ENCODE results near the gene PPARD. TPM values are rescaled to one million over a fixed set of nuclear protein-coding genes. Genes with fewer than 3 reads are reported as not detected.

The PPARD gene
- total RNA-seq, 2 experiments from 2014 or later, result 16.5 to 19.2 TPM

DNA sequence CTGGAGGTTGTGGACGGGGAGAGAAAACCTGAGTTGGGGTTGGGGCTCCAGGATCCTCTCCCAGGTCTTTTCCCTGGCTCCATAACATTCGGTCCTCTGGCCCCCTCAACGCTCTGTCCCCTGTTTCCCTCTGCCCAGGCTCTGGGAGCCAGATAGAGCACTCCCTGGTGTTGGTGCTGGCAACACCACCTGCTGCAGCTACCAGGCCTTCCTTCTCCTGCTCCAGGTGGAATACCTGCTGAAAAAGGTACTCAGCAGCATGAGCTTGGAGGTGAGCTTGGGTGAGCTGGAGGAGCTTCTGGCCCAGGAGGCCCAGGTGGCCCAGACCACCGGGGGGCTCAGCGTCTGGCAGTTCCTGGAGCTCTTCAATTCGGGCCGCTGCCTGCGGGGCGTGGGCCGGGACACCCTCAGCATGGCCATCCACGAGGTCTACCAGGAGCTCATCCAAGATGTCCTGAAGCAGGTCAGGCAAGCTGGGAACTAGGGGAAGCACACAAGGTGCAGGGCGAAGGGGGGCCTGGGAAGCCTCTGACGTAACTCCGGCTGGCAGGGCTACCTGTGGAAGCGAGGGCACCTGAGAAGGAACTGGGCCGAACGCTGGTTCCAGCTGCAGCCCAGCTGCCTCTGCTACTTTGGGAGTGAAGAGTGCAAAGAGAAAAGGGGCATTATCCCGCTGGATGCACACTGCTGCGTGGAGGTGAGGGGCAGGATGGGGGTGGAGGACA, 30.1 kb upstream of the PPARD start:
- no peaks in the 10 kb centered on the region for H3K9me3 Mint-ChIP-seq (ENCODE audit: low read depth)
- CTCF ChIA-PET, result interaction anchor here (0.8 to 2.9 kb wide), 6 partner anchors 10 to 788 kb away, joined by 3 to 18 read pairs (median 4); no protein-coding TSS in a partner anchor
- DNase-seq (no peak), ATAC-seq (no peak)
- peak overlapping the region; percentile 96 for H3K27ac Mint-ChIP-seq
- intact Hi-C loops (cut with DNase I, micrococcal nuclease), result no loop called here
- peaks cover 66% of the 10 kb centered on the region for H3K36me3 Mint-ChIP-seq (ENCODE audit: low read depth)
- POLR2A ChIA-PET, result interaction anchor here (1.2 to 1.8 kb wide), 2 partner anchors 9 to 11 kb away, joined by 4 to 5 read pairs; no protein-coding TSS in a partner anchor
- peaks cover 85% of the 10 kb centered on the region for H3K4me1 Mint-ChIP-seq
- peak overlapping the region; percentile 60 for H3K4me3 Mint-ChIP-seq
- H3K27me3 Mint-ChIP-seq, result no peaks in the 10 kb centered on the region

DNA sequence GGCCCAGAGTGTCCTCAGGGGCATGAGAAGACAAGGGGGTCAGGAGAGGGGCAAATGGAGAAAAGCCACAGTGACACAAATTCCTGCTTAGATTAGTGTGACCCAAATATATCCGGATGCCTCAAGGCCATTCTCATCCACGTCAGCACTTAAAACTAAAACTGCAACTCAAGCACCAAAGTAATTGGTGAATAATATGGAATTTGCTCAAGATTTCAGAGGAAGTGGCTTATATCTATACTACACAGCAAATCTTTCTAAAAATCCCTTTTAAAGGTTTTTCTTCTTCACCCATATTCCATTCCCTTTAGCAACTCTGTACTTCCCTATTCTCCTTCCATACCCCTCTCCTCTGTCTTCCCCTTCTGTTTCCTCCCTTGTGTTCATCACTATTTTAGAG, 29.6 kb upstream of the PPARD start:
- H3K27me3 Mint-ChIP-seq, result no peaks in the 10 kb centered on the region
- H3K27ac Mint-ChIP-seq, result peak overlapping the region; percentile 96
- peaks cover 72% of the 10 kb centered on the region for H3K36me3 Mint-ChIP-seq (ENCODE audit: low read depth)
- intact Hi-C loops (cut with DNase I, micrococcal nuclease), result no loop called here
- CTCF ChIA-PET, result interaction anchor here (1.0 to 2.9 kb wide), 5 partner anchors 11 to 18 kb away, joined by 3 to 18 read pairs (median 6); no protein-coding TSS in a partner anchor
- peaks cover 79% of the 10 kb centered on the region for H3K4me1 Mint-ChIP-seq
- ATAC-seq (no peak), DNase-seq (no peak)
- POLR2A ChIA-PET, result interaction anchor here (0.5 to 1.8 kb wide), 3 partner anchors 10 to 1090 kb away, joined by 4 to 5 read pairs (median 4); no protein-coding TSS in a partner anchor
- no peaks in the 10 kb centered on the region for H3K9me3 Mint-ChIP-seq (ENCODE audit: low read depth)
- H3K4me3 Mint-ChIP-seq, result peak overlapping the region; percentile 5

DNA sequence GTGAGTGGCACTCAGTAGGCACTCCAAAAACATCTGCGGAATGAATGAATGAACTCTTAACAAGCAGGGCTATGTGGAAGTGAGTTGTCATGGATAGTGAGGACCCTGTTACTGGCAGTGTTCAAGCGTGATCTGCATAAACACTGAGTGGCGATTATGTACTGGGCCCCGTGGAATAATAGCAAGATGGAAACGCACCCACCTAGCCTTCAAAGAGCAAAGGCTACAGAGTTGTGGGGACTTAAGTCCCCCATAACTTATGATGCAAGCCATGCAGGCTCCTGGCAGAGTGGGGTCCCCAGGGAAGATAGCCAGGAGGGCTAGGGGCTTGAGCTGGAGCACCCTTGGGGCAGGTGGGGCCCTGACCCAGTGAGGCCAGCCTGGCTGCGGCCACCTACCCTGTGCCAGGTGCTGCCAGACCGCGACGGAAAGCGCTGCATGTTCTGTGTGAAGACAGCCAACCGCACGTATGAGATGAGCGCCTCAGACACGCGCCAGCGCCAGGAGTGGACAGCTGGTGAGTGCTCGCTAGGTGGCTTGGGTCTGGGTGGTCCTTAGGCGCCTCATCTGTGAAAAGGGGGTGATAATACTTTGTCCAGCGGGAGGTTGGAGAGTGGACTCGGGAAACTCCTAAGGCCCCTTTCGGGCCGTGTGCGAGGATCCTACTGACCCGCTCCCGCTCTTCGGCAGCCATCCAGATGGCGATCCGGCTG, 24.7 kb upstream of the PPARD start:
- DNase-seq (no peak), ATAC-seq (no peak)
- Mint-ChIP-seq H3K27me3 (no peaks in the 10 kb centered on the region), H3K36me3 (ENCODE audit: low read depth) (peaks cover 76% of the 10 kb centered on the region), H3K4me3 (no peak overlapping the region), H3K9me3 (ENCODE audit: low read depth) (no peaks in the 10 kb centered on the region), H3K4me1 (peaks cover 36% of the 10 kb centered on the region), H3K27ac (no peak overlapping the region)
- ChIA-PET CTCF (interaction anchor here (1.1 to 18.7 kb wide), 5 partner anchors 9 to 131 kb away, joined by 3 to 277 read pairs (median 7); partner anchors contain the start of gene DEF6), POLR2A (no interaction called here)
- intact Hi-C loops (cut with DNase I, micrococcal nuclease), result no loop called here

DNA sequence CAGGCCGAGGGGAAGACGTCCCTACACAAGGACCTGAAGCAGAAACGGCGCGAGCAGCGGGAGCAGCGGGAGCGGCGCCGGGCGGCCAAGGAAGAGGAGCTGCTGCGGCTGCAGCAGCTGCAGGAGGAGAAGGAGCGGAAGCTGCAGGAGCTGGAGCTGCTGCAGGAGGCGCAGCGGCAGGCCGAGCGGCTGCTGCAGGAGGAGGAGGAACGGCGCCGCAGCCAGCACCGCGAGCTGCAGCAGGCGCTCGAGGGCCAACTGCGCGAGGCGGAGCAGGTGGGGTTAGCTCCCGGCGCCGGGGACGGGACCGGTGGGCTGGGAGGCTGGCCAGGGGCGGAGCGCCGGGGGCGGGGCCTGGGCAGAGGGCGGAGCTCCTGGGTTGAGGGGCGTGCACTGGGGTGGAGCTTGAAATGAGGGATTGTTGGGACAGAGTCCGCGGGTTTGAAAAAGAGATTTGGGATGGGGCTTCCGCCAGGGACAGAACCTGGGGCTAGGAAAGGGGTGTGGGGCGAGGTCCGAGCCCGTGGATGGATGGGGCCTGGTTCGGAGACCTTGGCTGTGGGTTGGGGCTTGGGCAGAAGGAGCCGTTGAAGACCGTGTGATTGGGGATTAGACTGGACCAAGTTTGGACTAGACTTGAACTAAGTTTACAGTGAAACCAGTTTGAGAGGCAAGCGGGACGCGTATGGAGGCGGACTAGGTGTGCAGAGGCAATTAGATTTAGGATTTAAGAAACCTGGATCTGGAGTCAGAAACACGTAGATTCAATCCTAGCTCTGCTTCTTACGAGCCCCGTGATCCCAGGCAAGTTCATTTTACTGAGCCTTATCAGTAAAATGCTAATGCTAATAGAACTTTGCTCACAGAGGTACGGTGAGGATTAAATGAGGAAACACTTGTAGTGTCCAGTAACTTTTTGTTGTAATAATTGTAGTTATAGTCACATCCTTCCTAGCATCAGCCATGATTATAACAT, 23.9 kb upstream of the PPARD start:
- ChIA-PET POLR2A (no interaction called here), CTCF (interaction anchor here (1.0 to 18.7 kb wide), 3 partner anchors 9 to 23 kb away, joined by 3 to 277 read pairs (median 5); partner anchors contain the start of gene DEF6)
- DNase-seq (no peak), ATAC-seq (no peak)
- intact Hi-C loops (cut with DNase I, micrococcal nuclease), result no loop called here
- no peaks in the 10 kb centered on the region for H3K27me3 Mint-ChIP-seq
- H3K4me1 Mint-ChIP-seq, result peaks cover 29% of the 10 kb centered on the region
- no peak overlapping the region for H3K4me3 Mint-ChIP-seq
- no peak overlapping the region for H3K27ac Mint-ChIP-seq
- H3K36me3 Mint-ChIP-seq (ENCODE audit: low read depth), result peaks cover 71% of the 10 kb centered on the region
- no peaks in the 10 kb centered on the region for H3K9me3 Mint-ChIP-seq (ENCODE audit: low read depth)

DNA sequence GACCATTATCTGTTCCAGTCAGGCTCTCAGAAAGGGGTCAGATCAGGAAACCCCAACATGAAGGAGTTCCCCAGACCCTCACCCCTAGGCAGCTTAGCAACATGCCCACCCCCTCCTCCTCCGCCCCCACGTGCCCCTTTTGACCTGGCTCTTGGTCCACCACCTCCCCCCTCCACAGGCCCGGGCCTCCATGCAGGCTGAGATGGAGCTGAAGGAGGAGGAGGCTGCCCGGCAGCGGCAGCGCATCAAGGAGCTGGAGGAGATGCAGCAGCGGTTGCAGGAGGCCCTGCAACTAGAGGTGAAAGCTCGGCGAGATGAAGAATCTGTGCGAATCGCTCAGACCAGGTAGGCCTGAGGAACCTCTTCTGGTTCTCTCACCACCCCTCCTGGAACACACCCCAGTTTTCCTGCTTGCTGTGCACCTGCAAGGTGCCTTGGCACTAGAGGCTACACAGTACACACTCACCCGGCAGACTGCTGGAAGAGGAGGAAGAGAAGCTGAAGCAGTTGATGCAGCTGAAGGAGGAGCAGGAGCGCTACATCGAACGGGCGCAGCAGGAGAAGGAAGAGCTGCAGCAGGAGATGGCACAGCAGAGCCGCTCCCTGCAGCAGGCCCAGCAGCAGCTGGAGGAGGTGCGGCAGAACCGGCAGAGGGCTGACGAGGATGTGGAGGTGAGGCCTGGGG, 22.9 kb upstream of the PPARD start:
- Mint-ChIP-seq H3K4me3 (no peak overlapping the region), H3K27ac (no peak overlapping the region), H3K4me1 (peaks cover 20% of the 10 kb centered on the region), H3K36me3 (ENCODE audit: low read depth) (peaks cover 67% of the 10 kb centered on the region), H3K27me3 (no peaks in the 10 kb centered on the region), H3K9me3 (ENCODE audit: low read depth) (no peaks in the 10 kb centered on the region)
- no peak for ATAC-seq
- DNase-seq, result no peak
- POLR2A ChIA-PET, result no interaction called here
- intact Hi-C loops (cut with DNase I, micrococcal nuclease), result no loop called here
- CTCF ChIA-PET, result interaction anchor here (0.5 to 18.7 kb wide), 5 partner anchors 8 to 148 kb away, joined by 3 to 277 read pairs (median 3); partner anchors contain the start of gene DEF6

DNA sequence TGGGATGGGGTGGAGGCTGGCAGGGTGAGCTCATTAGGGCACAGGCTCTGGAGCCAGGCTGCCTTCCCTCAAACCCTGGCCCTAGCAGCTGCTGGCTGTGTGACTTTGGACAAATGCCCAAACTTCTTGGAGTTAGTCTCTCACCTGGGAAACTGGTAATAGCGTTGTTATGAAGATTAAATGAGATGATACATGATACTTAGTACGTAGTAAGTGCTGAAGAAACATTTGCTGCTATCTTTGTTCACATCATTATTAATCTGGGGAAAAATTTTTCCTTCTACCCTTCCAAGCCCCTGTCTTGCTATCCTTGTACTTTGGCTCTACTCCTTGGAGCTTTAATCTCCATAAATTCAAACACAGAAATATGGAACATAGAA, 22.3 kb upstream of the PPARD start:
- DNase-seq, result no peak
- ChIA-PET POLR2A (no interaction called here), CTCF (interaction anchor here (0.5 to 18.7 kb wide), 6 partner anchors 8 to 282 kb away, joined by 3 to 277 read pairs (median 3); partner anchors contain the start of gene DEF6)
- Mint-ChIP-seq H3K4me1 (peaks cover 15% of the 10 kb centered on the region), H3K36me3 (ENCODE audit: low read depth) (peaks cover 61% of the 10 kb centered on the region), H3K27ac (peak overlapping the region; percentile 57), H3K4me3 (no peak overlapping the region), H3K27me3 (no peaks in the 10 kb centered on the region), H3K9me3 (ENCODE audit: low read depth) (no peaks in the 10 kb centered on the region)
- intact Hi-C loops (cut with DNase I, micrococcal nuclease), result no loop called here
- no peak for ATAC-seq

DNA sequence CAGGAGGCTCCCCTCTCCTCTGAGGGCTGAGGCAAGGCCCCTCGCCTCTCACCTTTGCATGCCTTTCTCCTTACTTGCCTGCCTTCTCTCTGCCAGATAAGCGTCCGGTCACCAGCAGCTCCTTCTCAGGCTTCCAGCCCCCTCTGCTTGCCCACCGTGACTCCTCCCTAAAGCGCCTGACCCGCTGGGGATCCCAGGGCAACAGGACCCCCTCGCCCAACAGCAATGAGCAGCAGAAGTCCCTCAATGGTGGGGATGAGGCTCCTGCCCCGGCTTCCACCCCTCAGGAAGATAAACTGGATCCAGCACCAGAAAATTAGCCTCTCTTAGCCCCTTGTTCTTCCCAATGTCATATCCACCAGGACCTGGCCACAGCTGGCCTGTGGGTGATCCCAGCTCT, 21.3 kb upstream of the PPARD start:
- CTCF ChIA-PET, result interaction anchor here (0.6 to 18.7 kb wide), 4 partner anchors 26 to 267 kb away, joined by 3 to 277 read pairs (median 3); partner anchors contain the start of gene DEF6
- H3K36me3 Mint-ChIP-seq (ENCODE audit: low read depth), result peaks cover 55% of the 10 kb centered on the region

DNA sequence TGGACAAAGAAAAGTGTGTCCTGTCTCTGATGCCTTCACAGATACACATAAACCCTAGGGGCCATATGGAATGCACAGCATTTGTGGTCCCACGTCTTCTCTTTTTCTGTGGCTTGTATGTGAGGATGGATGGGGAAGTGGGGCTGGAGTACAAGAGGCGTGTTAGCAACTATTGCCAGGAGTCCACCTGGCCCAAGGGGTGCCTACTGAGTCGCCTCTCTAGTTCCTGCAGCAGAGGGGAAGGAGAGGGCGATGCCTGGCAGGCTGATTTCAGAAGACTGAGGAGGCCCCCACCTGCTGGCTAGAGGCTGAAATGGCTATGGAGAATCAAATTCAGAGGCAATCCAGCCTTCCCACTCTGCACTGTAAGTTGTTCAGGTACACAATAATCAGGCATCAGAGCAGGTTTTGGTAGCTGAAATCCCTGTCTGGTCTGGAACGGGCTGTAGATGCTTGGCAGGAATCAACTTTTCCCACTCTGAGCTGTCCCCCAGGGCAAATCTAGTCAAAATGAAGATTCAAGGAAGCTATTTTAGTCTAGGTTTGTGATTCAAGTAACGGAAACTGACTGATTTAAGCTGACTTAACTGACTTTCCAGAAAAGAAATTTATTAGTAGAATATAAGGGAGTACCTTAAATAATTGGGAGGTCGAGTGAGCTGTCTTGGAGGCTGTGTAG, 14.9 kb upstream of the PPARD start:
- ATAC-seq, result peak; percentile 96
- ChIA-PET CTCF (interaction anchor here (0.5 to 18.7 kb wide), 22 partner anchors 8 to 252 kb away, joined by 3 to 277 read pairs (median 4); partner anchors contain the start of gene DEF6), POLR2A (interaction anchor here (0.8 kb wide), 2 partner anchors 22 to 29 kb away, joined by 3 read pairs; no protein-coding TSS in a partner anchor)
- DNase-seq, result peak; percentile 89
- Mint-ChIP-seq H3K4me1 (peaks cover 19% of the 10 kb centered on the region), H3K4me3 (no peak overlapping the region), H3K27ac (peak overlapping the region; percentile 73), H3K27me3 (no peaks in the 10 kb centered on the region), H3K9me3 (ENCODE audit: low read depth) (no peaks in the 10 kb centered on the region), H3K36me3 (ENCODE audit: low read depth) (peaks cover 8% of the 10 kb centered on the region)
- intact Hi-C loops (cut with DNase I, micrococcal nuclease), result loop anchor here (1.0 kb wide), 1 partner anchor 30 kb away; the partner anchor contains the start of gene DEF6 (in 2 of the 2)

More for the DNA sequence above, 21.3 kb upstream of the PPARD start:
- no peak overlapping the region for H3K4me3 Mint-ChIP-seq
- DNase-seq (no peak), ATAC-seq (no peak)
- intact Hi-C loops (cut with DNase I, micrococcal nuclease), result no loop called here
- H3K27me3 Mint-ChIP-seq, result no peaks in the 10 kb centered on the region
- peaks cover 9% of the 10 kb centered on the region for H3K4me1 Mint-ChIP-seq
- POLR2A ChIA-PET, result no interaction called here
- peak overlapping the region; percentile 25 for H3K27ac Mint-ChIP-seq
- no peaks in the 10 kb centered on the region for H3K9me3 Mint-ChIP-seq (ENCODE audit: low read depth)

DNA sequence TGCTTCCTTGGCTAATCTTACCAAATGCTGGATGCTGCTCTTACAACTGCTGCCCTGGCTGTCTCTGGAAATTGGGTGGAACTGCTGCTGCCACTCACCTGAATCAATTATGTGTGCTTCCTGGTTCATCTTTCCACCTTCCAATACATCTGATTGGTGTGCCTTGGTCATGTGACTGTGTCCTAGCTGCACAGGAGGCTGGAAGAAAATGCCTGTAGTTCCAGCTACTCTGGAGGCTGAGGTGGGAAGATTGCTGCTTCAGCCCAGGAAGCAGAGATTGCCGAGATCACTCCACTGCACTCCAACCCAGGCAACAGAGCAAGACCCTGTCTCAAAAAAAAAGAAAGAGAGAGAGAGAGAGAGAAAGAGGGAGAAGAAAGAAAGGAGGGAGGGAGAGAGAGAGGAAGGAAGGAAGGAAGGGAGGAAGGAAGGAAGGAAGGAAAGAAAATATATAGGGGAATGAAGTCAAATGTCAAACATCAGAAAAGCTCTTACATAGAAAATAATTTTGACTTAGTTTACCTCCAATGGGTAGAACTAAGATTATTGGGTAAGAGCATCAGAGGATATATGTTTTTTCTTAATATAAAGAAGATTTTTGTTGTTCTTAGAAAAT, 14.1 kb upstream of the PPARD start:
- Mint-ChIP-seq H3K9me3 (ENCODE audit: low read depth) (no peaks in the 10 kb centered on the region), H3K27ac (peak overlapping the region; percentile 67), H3K4me1 (peaks cover 23% of the 10 kb centered on the region), H3K27me3 (no peaks in the 10 kb centered on the region), H3K4me3 (no peak overlapping the region), H3K36me3 (ENCODE audit: low read depth) (peaks cover 7% of the 10 kb centered on the region)
- DNase-seq (no peak), ATAC-seq (no peak)
- intact Hi-C loops (cut with DNase I, micrococcal nuclease), result no loop called here
- ChIA-PET CTCF (interaction anchor here (0.6 to 18.7 kb wide), 20 partner anchors 9 to 121 kb away, joined by 3 to 277 read pairs (median 4); partner anchors contain the start of gene DEF6), POLR2A (interaction anchor here (0.6 to 0.8 kb wide), 3 partner anchors 23 to 30 kb away, joined by 3 to 7 read pairs (median 3); no protein-coding TSS in a partner anchor)

Measured in activated CD4-positive, alpha-beta T cell treated with anti-CD3 and anti-CD28 coated beads for 36 hours (primary cell).